Subcutaneous adipose tissue (tissue), 4 donors: Measurements from ENCODE around the gene TNFRSF19. TPM values are rescaled to one million over a fixed set of nuclear protein-coding genes. Genes with fewer than 3 reads are reported as not detected.

Experiments
- total RNA-seq, 4 donors: library from RNA; depleted of rRNA; stranded (reverse); fragments of >200 nt; gene quantifications; one replicate each; pipeline ENCODE4 v1.1.0, GENCODE V29; 2016
- TF ChIP-seq, protein P1 (sequence below): fragments of 450-650 bp; IDR thresholded peaks from one replicate; pipeline ENCODE4 v1.5.1; 2016; ENCODE audit warnings: low read depth, mild to moderate bottlenecking, control low read depth, antibody characterized with exemption, moderate library complexity

TNFRSF19 gene
- total RNA-seq, 4 donors from 2014 or later: 0.33 to 4.0 (median 1.3) TPM

GRCh38 chr13:23651439-23651838 lies 81.2 kb downstream of the TNFRSF19 start:
- TF ChIP-seq, protein P1, sequence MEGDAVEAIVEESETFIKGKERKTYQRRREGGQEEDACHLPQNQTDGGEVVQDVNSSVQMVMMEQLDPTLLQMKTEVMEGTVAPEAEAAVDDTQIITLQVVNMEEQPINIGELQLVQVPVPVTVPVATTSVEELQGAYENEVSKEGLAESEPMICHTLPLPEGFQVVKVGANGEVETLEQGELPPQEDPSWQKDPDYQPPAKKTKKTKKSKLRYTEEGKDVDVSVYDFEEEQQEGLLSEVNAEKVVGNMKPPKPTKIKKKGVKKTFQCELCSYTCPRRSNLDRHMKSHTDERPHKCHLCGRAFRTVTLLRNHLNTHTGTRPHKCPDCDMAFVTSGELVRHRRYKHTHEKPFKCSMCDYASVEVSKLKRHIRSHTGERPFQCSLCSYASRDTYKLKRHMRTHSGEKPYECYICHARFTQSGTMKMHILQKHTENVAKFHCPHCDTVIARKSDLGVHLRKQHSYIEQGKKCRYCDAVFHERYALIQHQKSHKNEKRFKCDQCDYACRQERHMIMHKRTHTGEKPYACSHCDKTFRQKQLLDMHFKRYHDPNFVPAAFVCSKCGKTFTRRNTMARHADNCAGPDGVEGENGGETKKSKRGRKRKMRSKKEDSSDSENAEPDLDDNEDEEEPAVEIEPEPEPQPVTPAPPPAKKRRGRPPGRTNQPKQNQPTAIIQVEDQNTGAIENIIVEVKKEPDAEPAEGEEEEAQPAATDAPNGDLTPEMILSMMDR: no peak

DNA sequence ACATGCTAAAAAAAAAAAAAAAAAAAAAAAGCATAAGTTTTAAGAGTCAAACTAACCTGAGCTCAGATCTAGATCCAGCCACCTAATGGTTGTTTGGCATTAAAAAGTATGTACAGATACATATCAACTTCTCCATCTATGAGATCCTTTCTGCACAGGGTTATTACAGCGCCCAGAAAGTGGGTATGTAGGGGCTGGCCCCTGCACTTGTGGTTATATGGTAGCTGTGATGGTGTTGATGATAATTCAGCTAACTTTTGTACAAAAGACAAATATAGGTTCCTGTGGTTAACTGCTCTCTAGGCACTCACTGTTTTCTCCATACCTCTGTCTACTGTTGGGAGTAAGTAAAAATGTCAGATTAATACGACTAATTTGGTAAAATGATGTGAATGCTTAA lies 81.7 kb downstream of the TNFRSF19 start:
- TF ChIP-seq, protein P1: no peak

GRCh38 chr13:23652909-23653726 lies 82.9 kb downstream of the TNFRSF19 start:
- TF ChIP-seq, protein P1: no peak

DNA sequence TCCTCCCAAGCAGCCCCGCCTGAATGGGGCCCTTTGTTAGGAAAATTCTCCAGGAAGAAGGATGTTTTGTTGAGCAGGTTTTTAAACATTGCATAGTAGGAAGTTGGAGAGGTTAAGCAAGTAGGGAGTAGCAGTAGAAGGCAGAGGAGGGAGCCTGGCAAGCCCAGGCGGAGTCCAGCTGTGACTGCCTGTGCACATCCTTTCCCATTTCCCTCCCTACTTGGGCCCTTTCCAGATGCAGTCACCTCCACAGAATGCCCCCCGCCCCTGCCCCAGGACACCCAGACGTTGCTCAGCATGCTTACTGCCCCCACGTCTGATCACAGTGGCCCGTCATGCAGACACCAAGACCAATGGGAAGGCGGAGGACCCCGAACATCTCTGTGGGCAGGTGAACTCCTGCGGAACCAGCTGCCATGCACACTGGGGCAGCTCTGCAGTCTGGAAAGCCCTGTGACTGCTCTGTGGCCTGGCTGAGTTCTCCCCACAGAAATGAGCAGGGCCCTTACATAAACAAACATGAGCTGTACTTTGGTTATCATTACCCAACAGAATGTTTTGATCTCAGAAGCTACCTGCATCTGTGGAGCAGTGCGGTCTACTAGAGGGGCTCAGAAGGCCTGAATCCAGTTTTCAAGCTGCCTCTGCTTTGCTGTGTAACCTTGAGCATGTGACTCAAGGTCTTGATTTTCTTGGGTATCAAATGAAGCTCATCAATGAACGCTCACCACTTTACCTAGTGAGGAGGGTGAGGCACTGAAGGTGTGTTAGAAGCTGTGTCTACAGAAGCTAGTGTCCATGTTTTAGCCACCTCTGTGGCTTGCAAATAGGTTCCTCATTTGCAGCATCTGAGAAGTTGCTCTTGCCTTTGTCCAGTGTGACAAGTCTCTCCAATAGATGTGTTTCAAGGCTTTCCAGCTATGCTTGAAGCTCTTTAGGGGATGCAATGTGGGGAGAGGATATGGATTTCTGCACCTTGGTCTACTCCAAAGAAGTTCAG lies 84.2 kb downstream of the TNFRSF19 start:
- TF ChIP-seq, protein P1: no peak

DNA sequence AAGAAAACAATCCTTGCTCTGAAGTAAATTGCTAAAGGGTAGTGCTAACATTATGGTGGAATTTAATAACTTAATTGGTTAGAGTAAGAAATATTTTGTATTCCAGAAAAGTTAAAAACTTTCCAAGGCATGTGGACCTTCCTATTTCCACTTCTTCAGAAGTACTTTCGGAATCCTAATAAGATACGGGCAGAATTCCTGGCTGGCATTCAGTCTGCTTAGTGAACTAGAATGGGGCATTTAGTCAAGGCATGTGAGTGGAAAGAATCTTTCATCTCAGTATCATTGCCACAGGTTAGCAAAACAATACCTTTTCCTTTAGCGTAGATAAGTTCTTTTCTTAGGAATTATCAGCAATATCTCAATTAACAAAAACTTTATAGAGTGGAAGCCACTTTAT lies 85.1 kb downstream of the TNFRSF19 start:
- TF ChIP-seq, protein P1: no peak

- TF ChIP-seq, protein P1: no peak
These were observed 86.6 kb downstream of the TNFRSF19 start for GRCh38 chr13:23656637-23657371.
